PC-9 (cell line): ENCODE results near the gene KRT35. TPM values are rescaled to one million over a fixed set of nuclear protein-coding genes. Genes with fewer than 3 reads are reported as not detected.

Experiments used
- BruUV-seq: library from RNA; stranded (reverse); fragments of 400-500 nt; replicated peaks from 2 replicates; lab custom pipeline; 2021; lab: Mats Ljungman, UMichigan
- CTCF ChIA-PET: fragments of 300-600 bp; sonication (Branson Sonifier 250); formaldehyde crosslinking; loops from one replicate; lab custom pipeline; 2022; ENCODE audit warnings: antibody characterized with exemption; lab: Charles Lee
- POLR2A ChIA-PET: fragments of 300-600 bp; sonication (Branson Sonifier 250); formaldehyde crosslinking; loops from one replicate; lab custom pipeline; 2022; ENCODE audit warnings: antibody characterized with exemption; ENCODE audit not compliant: unreplicated experiment; lab: Charles Lee
- DNase-seq, 2 experiments: peaks; one replicate each; pipeline versions ENCODE4 v3.0.0 to v3.0.0-alpha.2; 2015 to 2022; ENCODE audit warnings: mixed read lengths in 1 of 2
- H2AFZ ChIP-seq: fragments of 200-600 bp; sonication (generic); 2 replicates; pipeline ENCODE4 v1.8.1; 2017; ENCODE audit warnings: antibody characterized with exemption
- H3F3A ChIP-seq: fragments of 200-600 bp; sonication (generic); 2 replicates; pipeline ENCODE4 v1.8.1; 2017; ENCODE audit warnings: antibody characterized with exemption, mild to moderate bottlenecking, low read depth; ENCODE audit not compliant: insufficient read depth
- H3K27ac ChIP-seq: fragments of 200-600 bp; sonication (generic); 2 replicates; pipeline ENCODE4 v1.6.1; 2016; ENCODE audit warnings: mixed run types
- H3K27me3 ChIP-seq: fragments of 200-600 bp; sonication (generic); 2 replicates; pipeline ENCODE4 v1.6.1; 2016; ENCODE audit warnings: low read depth, mixed run types; ENCODE audit not compliant: insufficient read depth
- H3K36me3 ChIP-seq: fragments of 200-600 bp; sonication (generic); 2 replicates; pipeline ENCODE4 v1.6.1; 2016; ENCODE audit warnings: low read depth, mixed run types
- H3K4me1 ChIP-seq: fragments of 200-600 bp; sonication (generic); replicated peaks from 2 replicates; pipeline ENCODE4 v1.6.1; 2016; ENCODE audit warnings: mixed run types; ENCODE audit not compliant: insufficient read depth
- H3K4me2 ChIP-seq: fragments of 200-600 bp; sonication (generic); 2 replicates; pipeline ENCODE4 v1.6.1; 2017; ENCODE audit warnings: mixed run types
- H3K4me3 ChIP-seq: fragments of 200-600 bp; sonication (generic); 2 replicates; pipeline ENCODE4 v1.6.1; 2016; ENCODE audit warnings: mixed run types
- H3K79me2 ChIP-seq: fragments of 200-600 bp; sonication (generic); 2 replicates; pipeline ENCODE4 v1.6.1; 2017; ENCODE audit warnings: low read depth, mixed run types
- H3K9me2 ChIP-seq: fragments of 200-600 bp; sonication (generic); 2 replicates; pipeline ENCODE4 v1.8.1; 2017; ENCODE audit warnings: mild to moderate bottlenecking; ENCODE audit not compliant: insufficient read depth
- H3K9me3 ChIP-seq: fragments of 200-600 bp; sonication (generic); 2 replicates; pipeline ENCODE4 v1.8.1; 2016; ENCODE audit warnings: low read depth; ENCODE audit not compliant: insufficient read depth
- H4K20me1 ChIP-seq: fragments of 200-600 bp; sonication (generic); 2 replicates; pipeline ENCODE4 v1.8.1; 2017; ENCODE audit not compliant: insufficient read depth
- CTCF ChIP-seq: fragments of 200-600 bp; sonication (generic); conservative IDR thresholded peaks from 2 replicates; pipeline ENCODE4 v1.6.1; 2017; ENCODE audit warnings: mixed run types, antibody characterized with exemption, mild to moderate bottlenecking, moderate library complexity
- EZH2 ChIP-seq: fragments of 200-600 bp; sonication (generic); IDR thresholded peaks from 2 replicates; pipeline ENCODE4 v1.8.0; 2017; ENCODE audit warnings: antibody characterized with exemption, low read depth
- intact Hi-C: fragments of 100-400 bp; cut with micrococcal nuclease; formaldehyde crosslinking; loops from one replicate; pipeline ENCODE4 v1.10.0; 2022; ENCODE audit not compliant: unreplicated experiment
- total RNA-seq: library from RNA; stranded (reverse); gene quantifications from 2 replicates; pipeline ENCODE4 v1.2.3, GENCODE V29; 2021

Gene KRT35
- total RNA-seq, 1 experiment from 2014 or later: not detected

GRCh38 chr17:41444186-41444585, 36.8 kb downstream of the KRT35 start:
- POLR2A ChIA-PET: no interaction called here

GRCh38 chr17:41442739-41443138, 38.2 kb downstream of the KRT35 start:
- BruUV-seq: no TSS peak
- Histone ChIP-seq H3F3A (no peaks in the 10 kb centered on the region), H3K9me2 (no peaks in the 10 kb centered on the region), H3K9me3 (peaks cover 8% of the 10 kb centered on the region; the same call in 1 of the 2 replicates), H2AFZ (no peak overlapping the region), H3K27me3 (no peaks in the 10 kb centered on the region), H3K79me2 (no peaks in the 10 kb centered on the region), H3K27ac (no peak overlapping the region), H3K4me2 (no peak overlapping the region), H3K36me3 (no peaks in the 10 kb centered on the region), H3K4me1 (0 out of 2 replicates have a peak, but pooled peaks cover 9% of the 10 kb centered on the region), H4K20me1 (no peaks in the 10 kb centered on the region), H3K4me3 (no peak overlapping the region)
- DNase-seq: no peak
- CTCF ChIA-PET: no interaction called here
- TF ChIP-seq CTCF (no peak), EZH2 (no peak)
- POLR2A ChIA-PET: interaction anchor here (0.7 kb wide), 1 partner anchor 25 kb away, joined by 4 read pairs; no protein-coding TSS in a partner anchor
- intact Hi-C loops: no loop called here

More at GRCh38 chr17:41444186-41444585, 36.8 kb downstream of the KRT35 start:
- no peak overlapping the region for H3K4me2 ChIP-seq
- peaks cover 8% of the 10 kb centered on the region; the same call in 1 of the 2 replicates for H3K9me3 ChIP-seq
- H3K4me3 ChIP-seq: no peak overlapping the region
- H3K36me3 ChIP-seq: no peaks in the 10 kb centered on the region
- no peaks in the 10 kb centered on the region for H3K79me2 ChIP-seq
- H2AFZ ChIP-seq: no peak overlapping the region
- BruUV-seq: no TSS peak
- no peaks in the 10 kb centered on the region for H3K9me2 ChIP-seq
- H3K4me1 ChIP-seq: 0 out of 2 replicates have a peak, but pooled peaks cover 7% of the 10 kb centered on the region
- TF ChIP-seq EZH2 (no peak), CTCF (no peak)
- H3F3A ChIP-seq: no peaks in the 10 kb centered on the region
- no peak overlapping the region for H3K27ac ChIP-seq
- no peaks in the 10 kb centered on the region for H3K27me3 ChIP-seq
- CTCF ChIA-PET: interaction anchor here (0.5 kb wide), 1 partner anchor 968 kb away, joined by 3 read pairs; no protein-coding TSS in a partner anchor
- no peak for DNase-seq
- no peaks in the 10 kb centered on the region for H4K20me1 ChIP-seq
- intact Hi-C loops: no loop called here

- Histone ChIP-seq H3K9me3 (peaks cover 8% of the 10 kb centered on the region; the same call in 1 of the 2 replicates), H3K27ac (no peak within 1 kb of the TSS), H3K9me2 (no peaks in the 10 kb centered on the region), H3K79me2 (no peaks in the 10 kb centered on the region), H4K20me1 (no peaks in the 10 kb centered on the region), H2AFZ (no peak within 1 kb of the TSS), H3F3A (no peaks in the 10 kb centered on the region), H3K4me1 (0 out of 2 replicates have a peak, but pooled peaks cover 9% of the 10 kb centered on the region), H3K4me2 (no peak within 1 kb of the TSS), H3K27me3 (no peaks in the 10 kb centered on the region), H3K4me3 (no peak within 1 kb of the TSS), H3K36me3 (no peaks in the 10 kb centered on the region)
- TF ChIP-seq EZH2 (no peak), CTCF (no peak)
- ChIA-PET CTCF (no interaction called here), POLR2A (no interaction called here)
- no peak for DNase-seq
- BruUV-seq: no TSS peak
- intact Hi-C loops: no loop called here
Observed at GRCh38 chr17:41440531-41441033, 40.4 kb downstream of the KRT35 start, which contains the start of gene KRT38. Gene KRT38, minus strand, starts transcription at chr17:41440983. Its CDS starts 62 bp downstream, at chr17:41440921.
